Measurements from ENCODE around the gene SLC26A9.

Gene SLC26A9

GRCh38 chr1:205948886-205949285 is 5.6 kb upstream of the SLC26A9 start:
- TF ChIP-seq, protein P1, sequence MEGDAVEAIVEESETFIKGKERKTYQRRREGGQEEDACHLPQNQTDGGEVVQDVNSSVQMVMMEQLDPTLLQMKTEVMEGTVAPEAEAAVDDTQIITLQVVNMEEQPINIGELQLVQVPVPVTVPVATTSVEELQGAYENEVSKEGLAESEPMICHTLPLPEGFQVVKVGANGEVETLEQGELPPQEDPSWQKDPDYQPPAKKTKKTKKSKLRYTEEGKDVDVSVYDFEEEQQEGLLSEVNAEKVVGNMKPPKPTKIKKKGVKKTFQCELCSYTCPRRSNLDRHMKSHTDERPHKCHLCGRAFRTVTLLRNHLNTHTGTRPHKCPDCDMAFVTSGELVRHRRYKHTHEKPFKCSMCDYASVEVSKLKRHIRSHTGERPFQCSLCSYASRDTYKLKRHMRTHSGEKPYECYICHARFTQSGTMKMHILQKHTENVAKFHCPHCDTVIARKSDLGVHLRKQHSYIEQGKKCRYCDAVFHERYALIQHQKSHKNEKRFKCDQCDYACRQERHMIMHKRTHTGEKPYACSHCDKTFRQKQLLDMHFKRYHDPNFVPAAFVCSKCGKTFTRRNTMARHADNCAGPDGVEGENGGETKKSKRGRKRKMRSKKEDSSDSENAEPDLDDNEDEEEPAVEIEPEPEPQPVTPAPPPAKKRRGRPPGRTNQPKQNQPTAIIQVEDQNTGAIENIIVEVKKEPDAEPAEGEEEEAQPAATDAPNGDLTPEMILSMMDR (conservative IDR thresholded peaks at IDR 0.05; ENCODE audit: low read depth, low read length): no peak
- H3K4me3 ChIP-seq (ENCODE audit: low read length): no peak overlapping the region
- no peak for DNase-seq (ENCODE audit: low read depth)

GRCh38 chr1:205948039-205948438 is 4.8 kb upstream of the SLC26A9 start:
- DNase-seq (ENCODE audit: low read depth): no peak
- H3K4me3 ChIP-seq (ENCODE audit: low read length): no peak overlapping the region
- TF ChIP-seq, protein P1 (conservative IDR thresholded peaks at IDR 0.05; ENCODE audit: low read depth, low read length): no peak

- H3K4me3 ChIP-seq (ENCODE audit: low read length): no peak overlapping the region
- TF ChIP-seq, protein P1 (conservative IDR thresholded peaks at IDR 0.05; ENCODE audit: low read depth, low read length): no peak
- DNase-seq (ENCODE audit: low read depth): no peak
These were observed 3.8 kb upstream of the SLC26A9 start for GRCh38 chr1:205947024-205947423.

GRCh38 chr1:205945069-205945468 is 1.8 kb upstream of the SLC26A9 start:
- DNase-seq (ENCODE audit: low read depth): no peak
- H3K4me3 ChIP-seq (ENCODE audit: low read length): no peak overlapping the region
- TF ChIP-seq, protein P1 (conservative IDR thresholded peaks at IDR 0.05; ENCODE audit: low read depth, low read length): no peak

DNA sequence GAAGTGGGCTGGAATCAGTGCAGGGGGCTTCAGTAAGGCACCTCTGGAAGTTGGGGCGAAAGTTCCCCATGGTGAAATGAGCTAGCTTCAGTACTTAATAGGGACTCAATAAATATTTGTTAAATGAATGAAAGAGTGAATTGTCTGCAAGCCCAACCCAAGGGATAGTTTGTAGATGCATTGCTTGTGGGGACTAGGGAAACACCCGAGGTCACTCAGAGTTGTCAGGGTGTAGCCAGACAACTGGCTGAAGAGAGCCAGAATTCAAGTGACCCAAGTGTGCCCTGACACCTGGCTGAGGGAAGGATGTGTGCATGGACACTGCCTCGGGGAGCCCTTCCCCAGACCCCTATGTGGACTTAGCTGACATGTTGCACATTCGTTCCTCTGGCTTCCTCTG is 1.3 kb upstream of the SLC26A9 start:
- TF ChIP-seq, protein P1 (conservative IDR thresholded peaks at IDR 0.05; ENCODE audit: low read depth, low read length): no peak
- H3K4me3 ChIP-seq (ENCODE audit: low read length): no peak overlapping the region
- no peak for DNase-seq (ENCODE audit: low read depth)

GRCh38 chr1:205942631-205943159 is 561 bp downstream of the SLC26A9 start:
- DNase-seq (ENCODE audit: low read depth): no peak
- no peak overlapping the region for H3K4me3 ChIP-seq (ENCODE audit: low read length)
- TF ChIP-seq, protein P1 (conservative IDR thresholded peaks at IDR 0.05; ENCODE audit: low read depth, low read length): no peak

DNA sequence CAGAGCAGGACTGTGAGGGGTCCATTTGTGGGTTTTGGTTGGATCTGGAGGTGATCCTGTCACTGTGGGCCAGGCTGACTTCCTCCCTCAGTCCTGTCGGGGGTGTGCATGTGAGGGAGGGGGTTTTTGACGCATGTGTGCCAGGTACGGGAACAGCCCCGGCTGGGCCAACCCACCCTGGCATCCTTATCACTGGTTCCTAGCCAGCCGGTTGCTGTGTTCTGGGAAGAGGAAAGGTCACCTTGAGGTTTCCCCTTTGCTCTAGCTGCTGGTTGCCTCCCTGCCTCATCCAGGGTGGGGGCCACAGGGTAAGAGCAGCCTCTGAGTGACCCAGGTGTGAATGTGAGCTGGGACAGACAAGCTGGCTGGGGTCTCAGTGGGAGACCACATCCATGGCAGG is 2.5 kb downstream of the SLC26A9 start:
- DNase-seq (ENCODE audit: low read depth): no peak
- TF ChIP-seq, protein P1 (conservative IDR thresholded peaks at IDR 0.05; ENCODE audit: low read depth, low read length): no peak
- no peak overlapping the region for H3K4me3 ChIP-seq (ENCODE audit: low read length)
